ENCODE results near the gene PLAAT5.
A peak's percentile ranks its signal among the peaks of the same experiment; 100 is the strongest.

The PLAAT5 gene

GRCh38 chr11:63534895-63535461, 44.0 kb upstream of the PLAAT5 start:
- H2AFZ ChIP-seq (ENCODE audit: insufficient read depth, low read length, poor library complexity): no peak overlapping the region
- WGBS (ENCODE audit: extremely low coverage, insufficient coverage, insufficient read length): no CpG with 5 or more reads among the region's 5 CpGs
- H4K91ac ChIP-seq (ENCODE audit: low read depth, low read length): no peak overlapping the region
- no peak overlapping the region for H2BK5ac ChIP-seq (ENCODE audit: low read depth, low read length, poor library complexity)
- no peak overlapping the region for H3K27ac ChIP-seq (ENCODE audit: low read depth, low read length)
- H3K36me3 ChIP-seq (ENCODE audit: control insufficient read depth in 1 of 2, insufficient read depth in 2 of 2, low read length in 2 of 2): no peaks in the 10 kb centered on the region
- peaks cover 9 to 16% of the 10 kb centered on the region in 2 experiments for H3K4me1 ChIP-seq (ENCODE audit: control insufficient read depth in 1 of 2, insufficient read depth in 2 of 2, low read length in 2 of 2)
- H3K4me3 ChIP-seq (ENCODE audit: low read depth, low read length): no peak overlapping the region
- no peak for DNase-seq
- no peak overlapping the region for H2AK5ac ChIP-seq (ENCODE audit: low read length)
- H4K8ac ChIP-seq (ENCODE audit: low read depth, low read length): no peak overlapping the region
- no peak overlapping the region for H4K12ac ChIP-seq (ENCODE audit: low read depth, low read length)
- H3K23ac ChIP-seq (ENCODE audit: low read length): no peak overlapping the region
- H3K4me2 ChIP-seq (ENCODE audit: low read length): no peak overlapping the region
- H3K9ac ChIP-seq (ENCODE audit: low read length): no peak overlapping the region
- H3K18ac ChIP-seq (ENCODE audit: low read length): no peak overlapping the region
- peaks cover 3% of the 10 kb centered on the region for H3K9me3 ChIP-seq (ENCODE audit: insufficient read depth, low read depth, low read length)
- H2BK12ac ChIP-seq (ENCODE audit: low read length): no peak overlapping the region
- peaks cover 9% of the 10 kb centered on the region for H3K79me1 ChIP-seq (ENCODE audit: low read length)
- no peak overlapping the region for H3K14ac ChIP-seq (ENCODE audit: low read length)
- H3K4ac ChIP-seq (ENCODE audit: low read depth, low read length): no peak overlapping the region
- no peaks in the 10 kb centered on the region for H3K27me3 ChIP-seq (ENCODE audit: insufficient read depth, low read length)
- H2BK120ac ChIP-seq (ENCODE audit: insufficient read depth, low read length, poor library complexity): no peak overlapping the region
- H3K79me2 ChIP-seq (ENCODE audit: control insufficient read depth, insufficient read depth, low read length, poor library complexity): no peaks in the 10 kb centered on the region

DNA sequence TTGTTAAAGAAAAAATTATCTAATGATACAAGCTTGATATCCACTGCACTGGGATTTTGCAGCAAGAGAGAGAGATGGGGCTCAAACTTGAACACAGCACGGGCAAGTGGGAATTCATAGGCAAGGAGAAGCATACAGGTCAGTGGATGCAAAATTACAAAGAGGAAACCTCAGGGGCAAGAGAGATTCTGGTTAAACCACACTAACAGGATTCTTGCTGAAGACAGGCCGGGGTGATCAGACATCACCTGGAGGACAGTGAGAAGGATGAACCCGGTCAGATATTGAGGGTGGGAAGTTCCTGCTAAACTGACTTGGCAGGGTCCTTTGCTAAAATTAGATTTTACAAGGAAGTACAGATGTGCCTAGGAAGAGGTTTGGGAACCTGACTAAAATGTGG, 43.1 kb upstream of the PLAAT5 start:
- no peak overlapping the region for H3K4ac ChIP-seq (ENCODE audit: low read depth, low read length)
- WGBS (ENCODE audit: extremely low coverage, insufficient coverage, insufficient read length): no CpG with 5 or more reads among the region's 3 CpGs
- H3K4me1 ChIP-seq (ENCODE audit: control insufficient read depth in 1 of 2, insufficient read depth in 2 of 2, low read length in 2 of 2): peaks cover 9 to 17% of the 10 kb centered on the region in 2 experiments
- no peak overlapping the region for H3K14ac ChIP-seq (ENCODE audit: low read length)
- no peaks in the 10 kb centered on the region for H3K79me2 ChIP-seq (ENCODE audit: control insufficient read depth, insufficient read depth, low read length, poor library complexity)
- H3K27ac ChIP-seq (ENCODE audit: low read depth, low read length): peak overlapping the region; percentile 44
- H4K91ac ChIP-seq (ENCODE audit: low read depth, low read length): no peak overlapping the region
- DNase-seq: peak; percentile 17 to 69
- no peak overlapping the region for H3K4me3 ChIP-seq (ENCODE audit: low read depth, low read length)
- H3K79me1 ChIP-seq (ENCODE audit: low read length): peaks cover 10% of the 10 kb centered on the region
- no peak overlapping the region for H3K23ac ChIP-seq (ENCODE audit: low read length)
- no peak overlapping the region for H3K4me2 ChIP-seq (ENCODE audit: low read length)
- no peak overlapping the region for H2BK12ac ChIP-seq (ENCODE audit: low read length)
- no peak overlapping the region for H2AK5ac ChIP-seq (ENCODE audit: low read length)
- no peak overlapping the region for H3K18ac ChIP-seq (ENCODE audit: low read length)
- peaks cover 3% of the 10 kb centered on the region for H3K9me3 ChIP-seq (ENCODE audit: insufficient read depth, low read depth, low read length)
- H2AFZ ChIP-seq (ENCODE audit: insufficient read depth, low read length, poor library complexity): no peak overlapping the region
- no peak overlapping the region for H4K8ac ChIP-seq (ENCODE audit: low read depth, low read length)
- no peak overlapping the region for H3K9ac ChIP-seq (ENCODE audit: low read length)
- H2BK120ac ChIP-seq (ENCODE audit: insufficient read depth, low read length, poor library complexity): no peak overlapping the region
- H4K12ac ChIP-seq (ENCODE audit: low read depth, low read length): no peak overlapping the region
- H3K36me3 ChIP-seq (ENCODE audit: control insufficient read depth in 1 of 2, insufficient read depth in 2 of 2, low read length in 2 of 2): no peaks in the 10 kb centered on the region
- H3K27me3 ChIP-seq (ENCODE audit: insufficient read depth, low read length): no peaks in the 10 kb centered on the region
- H2BK5ac ChIP-seq (ENCODE audit: low read depth, low read length, poor library complexity): no peak overlapping the region

GRCh38 chr11:63532799-63533475, 42.0 kb upstream of the PLAAT5 start:
- no CpG with 5 or more reads among the region's 4 CpGs for WGBS (ENCODE audit: extremely low coverage, insufficient coverage, insufficient read length)
- Histone ChIP-seq H3K9ac (ENCODE audit: low read length) (no peak overlapping the region), H3K36me3 (ENCODE audit: control insufficient read depth in 1 of 2, insufficient read depth in 2 of 2, low read length in 2 of 2) (no peaks in the 10 kb centered on the region), H4K12ac (ENCODE audit: low read depth, low read length) (no peak overlapping the region), H2BK12ac (ENCODE audit: low read length) (no peak overlapping the region), H3K14ac (ENCODE audit: low read length) (no peak overlapping the region), H3K27me3 (ENCODE audit: insufficient read depth, low read length) (no peaks in the 10 kb centered on the region), H2BK120ac (ENCODE audit: insufficient read depth, low read length, poor library complexity) (no peak overlapping the region), H3K79me1 (ENCODE audit: low read length) (peaks cover 10% of the 10 kb centered on the region), H4K91ac (ENCODE audit: low read depth, low read length) (no peak overlapping the region), H3K4me2 (ENCODE audit: low read length) (peak overlapping the region; percentile 11), H3K4me3 (ENCODE audit: low read depth, low read length) (no peak overlapping the region), H2AFZ (ENCODE audit: insufficient read depth, low read length, poor library complexity) (no peak overlapping the region), H3K23ac (ENCODE audit: low read length) (no peak overlapping the region), H3K4me1 (ENCODE audit: control insufficient read depth in 1 of 2, insufficient read depth in 2 of 2, low read length in 2 of 2) (peaks cover 9 to 20% of the 10 kb centered on the region in 2 experiments), H3K79me2 (ENCODE audit: control insufficient read depth, insufficient read depth, low read length, poor library complexity) (no peaks in the 10 kb centered on the region), H3K4ac (ENCODE audit: low read depth, low read length) (no peak overlapping the region), H3K27ac (ENCODE audit: low read depth, low read length) (peak overlapping the region; percentile 40), H2AK5ac (ENCODE audit: low read length) (no peak overlapping the region), H2BK5ac (ENCODE audit: low read depth, low read length, poor library complexity) (no peak overlapping the region), H3K9me3 (ENCODE audit: insufficient read depth, low read depth, low read length) (no peaks in the 10 kb centered on the region), H3K18ac (ENCODE audit: low read length) (no peak overlapping the region), H4K8ac (ENCODE audit: low read depth, low read length) (no peak overlapping the region)
- DNase-seq: peak; percentile 16 to 78

- Histone ChIP-seq H3K4me3 (ENCODE audit: low read depth, low read length) (no peak overlapping the region), H2BK12ac (ENCODE audit: low read length) (no peak overlapping the region), H3K14ac (ENCODE audit: low read length) (no peak overlapping the region), H4K91ac (ENCODE audit: low read depth, low read length) (no peak overlapping the region), H3K4me2 (ENCODE audit: low read length) (no peak overlapping the region), H2BK120ac (ENCODE audit: insufficient read depth, low read length, poor library complexity) (no peak overlapping the region), H3K79me2 (ENCODE audit: control insufficient read depth, insufficient read depth, low read length, poor library complexity) (no peaks in the 10 kb centered on the region), H2BK5ac (ENCODE audit: low read depth, low read length, poor library complexity) (no peak overlapping the region), H3K9me3 (ENCODE audit: insufficient read depth, low read depth, low read length) (no peaks in the 10 kb centered on the region), H3K27me3 (ENCODE audit: insufficient read depth, low read length) (no peaks in the 10 kb centered on the region), H3K9ac (ENCODE audit: low read length) (no peak overlapping the region), H3K18ac (ENCODE audit: low read length) (no peak overlapping the region), H3K79me1 (ENCODE audit: low read length) (peaks cover 10% of the 10 kb centered on the region), H3K4me1 (ENCODE audit: control insufficient read depth in 1 of 2, insufficient read depth in 2 of 2, low read length in 2 of 2) (peaks cover 9 to 20% of the 10 kb centered on the region in 2 experiments), H3K36me3 (ENCODE audit: control insufficient read depth in 1 of 2, insufficient read depth in 2 of 2, low read length in 2 of 2) (no peaks in the 10 kb centered on the region), H2AK5ac (ENCODE audit: low read length) (no peak overlapping the region), H4K12ac (ENCODE audit: low read depth, low read length) (no peak overlapping the region), H4K8ac (ENCODE audit: low read depth, low read length) (no peak overlapping the region), H3K4ac (ENCODE audit: low read depth, low read length) (no peak overlapping the region), H3K23ac (ENCODE audit: low read length) (no peak overlapping the region), H3K27ac (ENCODE audit: low read depth, low read length) (peak overlapping the region; percentile 20), H2AFZ (ENCODE audit: insufficient read depth, low read length, poor library complexity) (no peak overlapping the region)
- no CpG with 5 or more reads among the region's 2 CpGs for WGBS (ENCODE audit: extremely low coverage, insufficient coverage, insufficient read length)
- DNase-seq: no peak
These were observed 41.1 kb upstream of the PLAAT5 start for GRCh38 chr11:63532117-63532516.
